GM23338 (cell line): ENCODE results near the gene RFX3. TPM values are rescaled to one million over a fixed set of nuclear protein-coding genes. Genes with fewer than 3 reads are reported as not detected.

Experiments
- ATAC-seq: fragments of 200-7000 bp; cut with Tn5 transposase; 3 replicates; pipeline ENCODE4 v1.9.1; 2020
- DNase-seq: peaks from one replicate; pipeline ENCODE4 v3.0.0-alpha.2; 2015; ENCODE audit warnings: low spot score
- H2AFZ ChIP-seq: fragments of 200-600 bp; sonication (generic); 2 replicates; pipeline ENCODE4 v1.8.0; 2016; ENCODE audit warnings: antibody characterized with exemption, mild to moderate bottlenecking, moderate library complexity
- H3F3A ChIP-seq: fragments of 200-600 bp; sonication (generic); replicated peaks from 2 replicates; pipeline ENCODE4 v1.8.0; 2017; ENCODE audit warnings: antibody characterized with exemption, mixed run types, low read depth
- H3K27ac ChIP-seq: fragments of 200-600 bp; sonication (generic); 2 replicates; pipeline ENCODE4 v1.6.1; 2016; ENCODE audit warnings: low read depth
- H3K27me3 ChIP-seq: fragments of 200-600 bp; sonication (generic); 2 replicates; pipeline ENCODE4 v1.8.0; 2016; ENCODE audit warnings: mild to moderate bottlenecking, mixed run types, moderate library complexity; ENCODE audit not compliant: insufficient read depth
- H3K36me3 ChIP-seq: fragments of 200-600 bp; sonication (generic); 2 replicates; pipeline ENCODE4 v1.8.0; 2016; ENCODE audit warnings: mild to moderate bottlenecking; ENCODE audit not compliant: insufficient read depth
- H3K4me1 ChIP-seq: fragments of 200-600 bp; sonication (generic); 2 replicates; pipeline ENCODE4 v1.8.0; 2016; ENCODE audit warnings: mild to moderate bottlenecking, moderate library complexity; ENCODE audit not compliant: insufficient read depth
- H3K4me2 ChIP-seq: fragments of 200-600 bp; sonication (generic); 2 replicates; pipeline ENCODE4 v1.7.1; 2017; ENCODE audit warnings: mixed run types
- H3K4me3 ChIP-seq: fragments of 200-600 bp; sonication (generic); 2 replicates; pipeline ENCODE4 v1.6.1; 2016; ENCODE audit warnings: mixed run types
- H3K79me2 ChIP-seq: fragments of 200-600 bp; sonication (generic); replicated peaks from 2 replicates; pipeline ENCODE4 v1.8.0; 2017; ENCODE audit warnings: mild to moderate bottlenecking; ENCODE audit not compliant: insufficient read depth
- H3K9me2 ChIP-seq: fragments of 200-600 bp; sonication (generic); 2 replicates; pipeline ENCODE4 v1.8.0; 2017; ENCODE audit not compliant: insufficient read depth
- H4K20me1 ChIP-seq: fragments of 200-600 bp; sonication (generic); replicated peaks from 2 replicates; pipeline ENCODE4 v1.8.0; 2017; ENCODE audit warnings: mild to moderate bottlenecking; ENCODE audit not compliant: insufficient read depth
- H3K27ac Mint-ChIP-seq: 2 replicates; pipeline ENCODE4 v1.8.0; 2020; ENCODE audit warnings: inconsistent platforms, mild to moderate bottlenecking, moderate library complexity, mixed read lengths
- H3K27me3 Mint-ChIP-seq: 3 replicates; pipeline ENCODE4 v1.8.0; 2022; ENCODE audit warnings: low read depth, mild to moderate bottlenecking, moderate library complexity, mixed read lengths, inconsistent platforms; ENCODE audit not compliant: insufficient read depth, poor library complexity
- H3K36me3 Mint-ChIP-seq: 3 replicates; pipeline ENCODE4 v1.8.0; 2021; ENCODE audit warnings: low read depth, mild to moderate bottlenecking, inconsistent platforms, moderate library complexity, mixed read lengths
- H3K4me1 Mint-ChIP-seq: 3 replicates; pipeline ENCODE4 v1.8.0; 2020; ENCODE audit warnings: mild to moderate bottlenecking, inconsistent platforms, mixed read lengths
- H3K4me3 Mint-ChIP-seq: 3 replicates; pipeline ENCODE4 v1.8.0; 2021; ENCODE audit warnings: moderate library complexity, mild to moderate bottlenecking, inconsistent platforms, mixed read lengths
- H3K9me3 Mint-ChIP-seq: 3 replicates; pipeline ENCODE4 v1.8.0; 2020; ENCODE audit warnings: moderate library complexity, mild to moderate bottlenecking, inconsistent platforms, mixed read lengths
- CREB1 ChIP-seq: fragments of 250-450 bp; sonication (Bioruptor Pico); IDR thresholded peaks from 2 replicates; pipeline ENCODE4 v1.5.0; 2020; ENCODE audit warnings: low read depth, mild to moderate bottlenecking, moderate library complexity
- ETS1 ChIP-seq: IDR thresholded peaks from 2 replicates; pipeline ENCODE4 v1.6.1; 2016; ENCODE audit warnings: antibody characterized with exemption
- EZH2 ChIP-seq: fragments of 200-600 bp; sonication (generic); IDR thresholded peaks from one replicate; pipeline ENCODE4 v1.8.0; 2017; ENCODE audit warnings: antibody characterized with exemption, mild to moderate bottlenecking, low read depth; ENCODE audit not compliant: unreplicated experiment
- EZH2phosphoT487 ChIP-seq: fragments of 200-600 bp; sonication (generic); IDR thresholded peaks from one replicate; pipeline ENCODE4 v1.8.1; 2018; ENCODE audit warnings: antibody characterized with exemption; ENCODE audit not compliant: unreplicated experiment
- JUNB ChIP-seq: IDR thresholded peaks from one replicate; pipeline ENCODE4 v1.6.1; 2016; ENCODE audit warnings: antibody characterized with exemption; ENCODE audit not compliant: unreplicated experiment
- NANOG ChIP-seq: IDR thresholded peaks from 2 replicates; pipeline ENCODE4 v1.6.1; 2016; ENCODE audit warnings: antibody characterized with exemption, borderline replicate concordance
- POLR2AphosphoS5 ChIP-seq: IDR thresholded peaks from 2 replicates; pipeline ENCODE4 v1.6.1; 2016; ENCODE audit warnings: antibody characterized with exemption, low read depth
- REST ChIP-seq: IDR thresholded peaks from one replicate; pipeline ENCODE4 v1.6.1; 2018; ENCODE audit warnings: antibody characterized with exemption; ENCODE audit not compliant: unreplicated experiment
- STAT1 ChIP-seq: IDR thresholded peaks from one replicate; pipeline ENCODE4 v1.6.1; 2016; ENCODE audit warnings: antibody characterized with exemption; ENCODE audit not compliant: unreplicated experiment
- ZNF114 ChIP-seq: fragments of 250-450 bp; sonication (Bioruptor Pico); IDR thresholded peaks from 2 replicates; pipeline ENCODE4 v1.5.0; 2020; ENCODE audit warnings: mild to moderate bottlenecking, moderate library complexity
- ZNF331 ChIP-seq: fragments of 250-450 bp; sonication (Bioruptor Pico); IDR thresholded peaks from 2 replicates; pipeline ENCODE4 v1.5.0; 2020; ENCODE audit warnings: low read depth, mild to moderate bottlenecking, moderate library complexity
- polyA plus RNA-seq: library from polyadenylated mRNA; unstranded; fragments of >200 nt; fragmentation: Nextera tagmentation; extraction: Ambion mirVana; gene quantifications from 2 replicates; pipeline ENCODE4 v1.2.1, GENCODE V29; 2016
- total RNA-seq: library from RNA; depleted of rRNA; stranded (reverse); fragments of >200 nt; shearing (Covaris generic); gene quantifications from 2 replicates; pipeline ENCODE4 v1.2.3, GENCODE V29; 2014
- TF ChIP-seq, protein P1 (sequence below), 2 experiments: fragments of 200-600 bp in 1 of 2; sonication (generic) in 1 of 2; conservative IDR thresholded peaks; 2 replicates each; pipeline versions ENCODE4 v1.5.1 to v1.6.1; 2016 to 2017; ENCODE audit warnings: antibody characterized with exemption in 2 of 2, low read depth in 2 of 2, mild to moderate bottlenecking in 2 of 2, moderate library complexity in 1 of 2
- TF ChIP-seq, protein P2 (sequence below): fragments of 250-450 bp; sonication (Bioruptor Pico); IDR thresholded peaks from 2 replicates; pipeline ENCODE4 v1.5.0; 2020; ENCODE audit warnings: mild to moderate bottlenecking, moderate library complexity

Gene RFX3
- total and polyA plus RNA-seq, 2 experiments from 2014 or later = 9.8 to 22.1 TPM

- H3K4me2 ChIP-seq = no peak overlapping the region
- no peak overlapping the region for H3K27ac Mint-ChIP-seq
- TF ChIP-seq ZNF331 (CRISPR knock-in tag) (no peak), EZH2 (no peak), ZNF114 (no peak), STAT1 (no peak), ETS1 (no peak), REST (no peak), JUNB (no peak), POLR2AphosphoS5 (no peak), EZH2phosphoT487 (no peak), NANOG (no peak), CREB1 (no peak)
- TF ChIP-seq, protein P1, sequence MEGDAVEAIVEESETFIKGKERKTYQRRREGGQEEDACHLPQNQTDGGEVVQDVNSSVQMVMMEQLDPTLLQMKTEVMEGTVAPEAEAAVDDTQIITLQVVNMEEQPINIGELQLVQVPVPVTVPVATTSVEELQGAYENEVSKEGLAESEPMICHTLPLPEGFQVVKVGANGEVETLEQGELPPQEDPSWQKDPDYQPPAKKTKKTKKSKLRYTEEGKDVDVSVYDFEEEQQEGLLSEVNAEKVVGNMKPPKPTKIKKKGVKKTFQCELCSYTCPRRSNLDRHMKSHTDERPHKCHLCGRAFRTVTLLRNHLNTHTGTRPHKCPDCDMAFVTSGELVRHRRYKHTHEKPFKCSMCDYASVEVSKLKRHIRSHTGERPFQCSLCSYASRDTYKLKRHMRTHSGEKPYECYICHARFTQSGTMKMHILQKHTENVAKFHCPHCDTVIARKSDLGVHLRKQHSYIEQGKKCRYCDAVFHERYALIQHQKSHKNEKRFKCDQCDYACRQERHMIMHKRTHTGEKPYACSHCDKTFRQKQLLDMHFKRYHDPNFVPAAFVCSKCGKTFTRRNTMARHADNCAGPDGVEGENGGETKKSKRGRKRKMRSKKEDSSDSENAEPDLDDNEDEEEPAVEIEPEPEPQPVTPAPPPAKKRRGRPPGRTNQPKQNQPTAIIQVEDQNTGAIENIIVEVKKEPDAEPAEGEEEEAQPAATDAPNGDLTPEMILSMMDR (conservative IDR thresholded peaks at IDR 0.05; ENCODE audit: low read depth in 2 of 2) = no peak
- TF ChIP-seq, protein P2, sequence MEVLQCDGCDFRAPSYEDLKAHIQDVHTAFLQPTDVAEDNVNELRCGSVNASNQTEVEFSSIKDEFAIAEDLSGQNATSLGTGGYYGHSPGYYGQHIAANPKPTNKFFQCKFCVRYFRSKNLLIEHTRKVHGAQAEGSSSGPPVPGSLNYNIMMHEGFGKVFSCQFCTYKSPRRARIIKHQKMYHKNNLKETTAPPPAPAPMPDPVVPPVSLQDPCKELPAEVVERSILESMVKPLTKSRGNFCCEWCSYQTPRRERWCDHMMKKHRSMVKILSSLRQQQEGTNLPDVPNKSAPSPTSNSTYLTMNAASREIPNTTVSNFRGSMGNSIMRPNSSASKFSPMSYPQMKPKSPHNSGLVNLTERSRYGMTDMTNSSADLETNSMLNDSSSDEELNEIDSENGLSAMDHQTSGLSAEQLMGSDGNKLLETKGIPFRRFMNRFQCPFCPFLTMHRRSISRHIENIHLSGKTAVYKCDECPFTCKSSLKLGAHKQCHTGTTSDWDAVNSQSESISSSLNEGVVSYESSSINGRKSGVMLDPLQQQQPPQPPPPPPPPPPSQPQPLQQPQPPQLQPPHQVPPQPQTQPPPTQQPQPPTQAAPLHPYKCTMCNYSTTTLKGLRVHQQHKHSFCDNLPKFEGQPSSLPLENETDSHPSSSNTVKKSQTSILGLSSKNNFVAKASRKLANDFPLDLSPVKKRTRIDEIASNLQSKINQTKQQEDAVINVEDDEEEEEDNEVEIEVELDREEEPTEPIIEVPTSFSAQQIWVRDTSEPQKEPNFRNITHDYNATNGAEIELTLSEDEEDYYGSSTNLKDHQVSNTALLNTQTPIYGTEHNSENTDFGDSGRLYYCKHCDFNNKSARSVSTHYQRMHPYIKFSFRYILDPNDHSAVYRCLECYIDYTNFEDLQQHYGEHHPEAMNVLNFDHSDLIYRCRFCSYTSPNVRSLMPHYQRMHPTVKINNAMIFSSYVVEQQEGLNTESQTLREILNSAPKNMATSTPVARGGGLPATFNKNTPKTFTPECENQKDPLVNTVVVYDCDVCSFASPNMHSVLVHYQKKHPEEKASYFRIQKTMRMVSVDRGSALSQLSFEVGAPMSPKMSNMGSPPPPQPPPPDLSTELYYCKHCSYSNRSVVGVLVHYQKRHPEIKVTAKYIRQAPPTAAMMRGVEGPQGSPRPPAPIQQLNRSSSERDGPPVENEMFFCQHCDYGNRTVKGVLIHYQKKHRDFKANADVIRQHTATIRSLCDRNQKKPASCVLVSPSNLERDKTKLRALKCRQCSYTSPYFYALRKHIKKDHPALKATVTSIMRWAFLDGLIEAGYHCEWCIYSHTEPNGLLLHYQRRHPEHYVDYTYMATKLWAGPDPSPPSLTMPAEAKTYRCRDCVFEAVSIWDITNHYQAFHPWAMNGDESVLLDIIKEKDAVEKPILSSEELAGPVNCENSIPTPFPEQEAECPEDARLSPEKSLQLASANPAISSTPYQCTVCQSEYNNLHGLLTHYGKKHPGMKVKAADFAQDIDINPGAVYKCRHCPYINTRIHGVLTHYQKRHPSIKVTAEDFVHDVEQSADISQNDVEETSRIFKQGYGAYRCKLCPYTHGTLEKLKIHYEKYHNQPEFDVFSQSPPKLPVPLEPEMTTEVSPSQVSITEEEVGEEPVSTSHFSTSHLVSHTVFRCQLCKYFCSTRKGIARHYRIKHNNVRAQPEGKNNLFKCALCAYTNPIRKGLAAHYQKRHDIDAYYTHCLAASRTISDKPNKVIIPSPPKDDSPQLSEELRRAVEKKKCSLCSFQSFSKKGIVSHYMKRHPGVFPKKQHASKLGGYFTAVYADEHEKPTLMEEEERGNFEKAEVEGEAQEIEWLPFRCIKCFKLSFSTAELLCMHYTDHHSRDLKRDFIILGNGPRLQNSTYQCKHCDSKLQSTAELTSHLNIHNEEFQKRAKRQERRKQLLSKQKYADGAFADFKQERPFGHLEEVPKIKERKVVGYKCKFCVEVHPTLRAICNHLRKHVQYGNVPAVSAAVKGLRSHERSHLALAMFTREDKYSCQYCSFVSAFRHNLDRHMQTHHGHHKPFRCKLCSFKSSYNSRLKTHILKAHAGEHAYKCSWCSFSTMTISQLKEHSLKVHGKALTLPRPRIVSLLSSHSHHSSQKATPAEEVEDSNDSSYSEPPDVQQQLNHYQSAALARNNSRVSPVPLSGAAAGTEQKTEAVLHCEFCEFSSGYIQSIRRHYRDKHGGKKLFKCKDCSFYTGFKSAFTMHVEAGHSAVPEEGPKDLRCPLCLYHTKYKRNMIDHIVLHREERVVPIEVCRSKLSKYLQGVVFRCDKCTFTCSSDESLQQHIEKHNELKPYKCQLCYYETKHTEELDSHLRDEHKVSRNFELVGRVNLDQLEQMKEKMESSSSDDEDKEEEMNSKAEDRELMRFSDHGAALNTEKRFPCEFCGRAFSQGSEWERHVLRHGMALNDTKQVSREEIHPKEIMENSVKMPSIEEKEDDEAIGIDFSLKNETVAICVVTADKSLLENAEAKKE (CRISPR knock-in tag) = no peak
- no peaks in the 10 kb centered on the region for H4K20me1 ChIP-seq
- no peaks in the 10 kb centered on the region for H3K36me3 ChIP-seq
- H3K4me3 ChIP-seq = no peak overlapping the region
- H3K4me1 Mint-ChIP-seq = no peaks in the 10 kb centered on the region
- H3K4me3 Mint-ChIP-seq = no peak overlapping the region
- no peaks in the 10 kb centered on the region for H3K9me3 Mint-ChIP-seq
- H3K27ac ChIP-seq = no peak overlapping the region
- H3K27me3 Mint-ChIP-seq = peaks cover 2% of the 10 kb centered on the region
- ATAC-seq (no peak), DNase-seq (no peak)
- H3K79me2 ChIP-seq = peaks cover 4% of the 10 kb centered on the region; the same call in 1 of the 2 replicates
- peaks cover 8% of the 10 kb centered on the region; the same call in 1 of the 2 replicates for H3K9me2 ChIP-seq
- peaks cover 4% of the 10 kb centered on the region; the same call in 1 of the 2 replicates for H3K4me1 ChIP-seq
- no peaks in the 10 kb centered on the region for H3K27me3 ChIP-seq
- H2AFZ ChIP-seq = no peak overlapping the region
- H3F3A ChIP-seq = no peaks in the 10 kb centered on the region
- H3K36me3 Mint-ChIP-seq = no peaks in the 10 kb centered on the region
Observed at GRCh38 chr9:3435732-3436131, 90.1 kb downstream of the RFX3 start.
